Measurements from ENCODE around the gene JDP2. TPM values are rescaled to one million over a fixed set of nuclear protein-coding genes. Genes with fewer than 3 reads are reported as not detected.

The JDP2 gene
- total RNA-seq, 2 experiments from 2014 or later, result 0.93 to 1.5 TPM

DNA sequence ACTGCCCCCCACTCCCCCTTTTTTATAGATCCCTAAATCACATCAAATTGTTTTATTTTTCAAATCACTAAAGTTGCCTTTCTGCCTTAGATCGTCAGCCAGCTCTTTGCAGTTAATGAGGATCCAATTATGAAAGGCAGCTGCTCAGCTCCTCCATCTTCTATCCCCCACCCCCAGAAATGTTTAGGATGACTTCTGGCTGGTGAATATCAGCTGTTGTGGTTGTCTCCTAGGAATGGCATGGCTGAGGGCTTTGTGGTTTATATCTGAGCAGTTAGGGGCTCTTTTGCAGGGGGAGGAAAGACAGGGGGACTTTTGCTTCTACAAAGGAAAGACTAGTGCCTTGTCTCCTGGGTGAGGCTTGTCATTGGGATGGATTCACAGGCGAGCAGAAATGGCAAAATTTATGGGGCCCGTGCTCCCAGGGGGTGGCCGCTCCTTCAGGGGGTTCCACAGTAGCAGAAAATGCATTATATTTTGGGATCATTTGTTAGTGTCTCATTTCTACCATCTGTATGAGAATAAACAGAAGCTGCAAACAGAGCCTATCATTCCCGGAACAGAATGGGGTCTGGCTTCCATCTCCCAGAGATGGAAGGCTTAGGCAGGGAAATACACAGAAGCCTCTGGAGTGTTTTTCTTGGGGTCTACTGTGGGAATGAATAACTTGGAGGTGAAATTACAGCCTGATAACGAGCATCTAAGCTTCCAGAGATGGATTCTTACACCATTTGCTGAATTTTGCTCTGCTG lies 6.5 kb downstream of the JDP2 start:
- CTCF ChIA-PET, result no interaction called here
- POLR2A ChIA-PET, result no interaction called here

GRCh38 chr14:75434890-75435248 lies 7.0 kb downstream of the JDP2 start:
- CTCF ChIA-PET, result no interaction called here

GRCh38 chr14:75435473-75435872 lies 7.7 kb downstream of the JDP2 start:
- POLR2A ChIA-PET, result no interaction called here

More at GRCh38 chr14:75434890-75435248, 7.0 kb downstream of the JDP2 start:
- POLR2A ChIA-PET, result no interaction called here

GRCh38 chr14:75437201-75438143 lies 9.7 kb downstream of the JDP2 start:
- CTCF ChIA-PET, result no interaction called here
- POLR2A ChIA-PET, result no interaction called here

More at GRCh38 chr14:75435473-75435872, 7.7 kb downstream of the JDP2 start:
- CTCF ChIA-PET, result no interaction called here

GRCh38 chr14:75438486-75439080 lies 10.8 kb downstream of the JDP2 start:
- CTCF ChIA-PET, result no interaction called here
- POLR2A ChIA-PET, result no interaction called here

- CTCF ChIA-PET, result no interaction called here
- POLR2A ChIA-PET, result no interaction called here
Measured at GRCh38 chr14:75439989-75440388, 12.2 kb downstream of the JDP2 start.

DNA sequence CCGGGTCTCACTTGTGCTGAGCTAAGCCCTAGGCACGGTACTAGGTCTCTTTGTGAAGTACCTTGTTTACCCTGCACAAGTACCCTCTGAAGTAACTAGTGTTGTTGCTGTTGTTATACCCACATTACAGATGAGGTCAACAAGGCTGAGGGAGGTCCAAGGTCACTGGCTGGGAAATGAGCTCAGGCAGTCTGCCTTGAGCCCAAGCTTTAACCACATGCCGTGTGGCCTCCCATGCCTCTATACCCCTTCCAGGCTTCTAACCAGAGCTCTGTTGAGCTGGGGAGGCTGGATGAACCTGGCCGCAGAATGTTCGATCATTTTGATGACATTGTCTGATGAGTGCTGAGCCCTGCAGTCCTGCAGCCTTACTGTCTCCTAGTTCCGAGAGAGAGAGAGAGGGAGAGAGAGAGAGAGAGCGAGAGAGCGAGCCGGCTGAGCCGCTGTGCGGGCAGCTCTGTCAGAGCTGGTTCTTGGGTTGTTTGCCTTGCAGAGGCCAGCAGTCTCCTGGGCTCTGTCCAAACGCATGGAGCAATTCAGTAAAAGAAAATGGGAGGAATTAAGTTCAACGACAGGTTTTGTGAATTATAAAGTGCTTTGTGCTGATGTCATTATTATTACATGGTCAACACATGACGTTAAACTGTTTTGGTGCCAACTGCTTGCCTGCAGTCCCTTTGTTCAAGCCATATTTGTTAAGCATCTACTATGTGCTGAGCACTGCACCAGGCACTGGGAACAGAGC lies 13.1 kb downstream of the JDP2 start:
- ChIA-PET POLR2A (no interaction called here), CTCF (interaction anchor here (0.6 kb wide), 1 partner anchor 219 kb away, joined by 3 read pairs; no protein-coding TSS in a partner anchor)

DNA sequence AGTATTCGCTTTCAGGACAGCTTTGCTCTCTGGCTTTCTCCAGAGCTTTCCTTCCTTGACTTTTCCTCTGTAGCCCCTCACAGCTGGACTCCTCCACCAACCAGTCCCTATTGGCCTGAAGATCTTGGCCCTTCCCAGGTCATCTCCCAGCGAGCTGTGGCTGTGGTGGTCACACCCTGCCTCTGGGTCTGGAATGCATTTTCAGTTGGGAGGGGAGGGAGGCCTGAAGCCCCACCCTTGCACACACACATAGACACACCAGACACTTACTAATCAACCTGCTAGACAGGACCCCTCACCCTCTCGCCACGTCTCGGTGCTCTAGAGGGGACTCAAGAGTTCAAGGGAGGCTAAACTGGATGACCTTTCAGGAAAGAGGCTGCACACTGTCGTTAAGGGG lies 13.9 kb downstream of the JDP2 start:
- POLR2A ChIA-PET, result no interaction called here
- CTCF ChIA-PET, result no interaction called here

DNA sequence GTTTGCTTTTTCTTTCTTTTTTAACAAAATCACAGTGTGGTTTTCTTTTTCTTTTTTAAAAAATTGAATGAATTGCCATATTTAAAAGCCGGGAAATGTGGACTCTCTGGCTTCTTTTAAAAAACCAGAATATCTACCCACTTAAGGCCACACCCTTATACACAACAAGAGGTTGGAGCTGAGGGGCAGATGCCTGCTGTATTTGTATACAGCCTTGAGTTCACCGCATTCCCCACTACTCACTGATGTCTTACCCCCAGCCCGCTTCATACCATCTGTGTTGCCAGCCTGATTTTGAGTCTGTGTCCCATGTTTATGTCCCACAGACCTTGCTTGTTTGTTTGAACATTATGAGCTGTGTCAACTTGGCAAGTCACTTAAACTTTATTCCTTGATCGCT lies 14.3 kb downstream of the JDP2 start:
- ChIA-PET CTCF (no interaction called here), POLR2A (no interaction called here)

- CTCF ChIA-PET, result no interaction called here
- POLR2A ChIA-PET, result no interaction called here
Measured at GRCh38 chr14:75442642-75443041, 14.8 kb downstream of the JDP2 start.

DNA sequence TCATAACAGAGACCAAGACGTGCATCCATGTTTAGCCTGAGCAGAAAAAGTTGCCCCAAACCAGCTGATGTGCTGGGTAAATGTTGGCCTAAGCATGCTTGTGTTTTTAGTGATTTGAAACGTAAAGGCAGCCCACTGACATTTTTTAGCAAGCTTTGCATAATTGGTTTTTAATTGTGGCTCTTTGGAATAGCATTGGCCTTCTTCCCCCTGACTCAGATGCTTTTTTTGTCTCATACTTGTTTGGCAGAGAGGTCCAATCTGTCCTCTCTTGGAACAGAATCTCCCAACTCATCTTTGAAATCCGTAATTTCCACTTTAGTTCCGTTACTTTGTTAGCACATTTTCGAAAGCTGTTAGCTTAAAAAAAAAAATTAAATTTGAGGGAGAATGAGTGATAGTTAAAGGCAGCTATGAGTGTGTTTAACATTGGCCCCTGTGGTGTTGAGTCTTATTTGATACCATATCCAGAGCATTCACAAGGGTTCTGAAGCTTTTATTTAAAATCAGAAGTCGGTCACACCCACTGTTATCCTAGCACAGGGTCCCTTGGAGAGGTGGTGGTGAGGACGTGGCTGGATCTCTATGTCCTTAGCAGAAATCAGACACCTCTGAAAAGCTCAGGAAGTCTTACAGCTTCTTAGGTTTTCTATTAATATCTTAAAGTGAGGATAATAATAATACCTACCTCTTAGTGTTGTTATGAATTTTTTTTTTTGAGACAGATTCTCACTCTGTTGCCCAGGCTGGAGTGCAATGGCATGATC lies 15.6 kb downstream of the JDP2 start:
- ChIA-PET CTCF (no interaction called here), POLR2A (interaction anchor here (0.5 kb wide), 1 partner anchor 110 kb away, joined by 3 read pairs; no protein-coding TSS in a partner anchor)

GRCh38 chr14:75445236-75445635 lies 17.4 kb downstream of the JDP2 start:
- POLR2A ChIA-PET, result no interaction called here
- CTCF ChIA-PET, result no interaction called here

DNA sequence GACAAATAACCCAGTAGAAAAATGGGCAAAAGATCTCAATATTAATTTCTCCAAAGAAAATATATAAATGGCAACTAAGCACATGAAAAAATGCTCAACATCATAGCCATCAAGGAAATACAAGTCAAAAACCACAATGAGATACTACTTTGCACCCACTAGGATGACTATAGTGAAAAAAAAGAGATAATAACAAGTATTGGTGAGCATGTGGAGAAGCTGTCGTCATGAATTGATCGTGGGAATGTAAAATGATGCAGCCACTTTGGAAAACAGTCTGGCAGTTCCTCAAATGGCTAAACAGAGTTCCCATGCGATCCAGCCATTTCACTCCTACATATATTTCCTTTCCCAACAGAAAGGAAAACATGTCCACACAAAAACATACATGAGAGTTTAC lies 18.1 kb downstream of the JDP2 start:
- POLR2A ChIA-PET, result no interaction called here
- CTCF ChIA-PET, result no interaction called here

GRCh38 chr14:75446447-75446846 lies 18.6 kb downstream of the JDP2 start:
- POLR2A ChIA-PET, result no interaction called here
- CTCF ChIA-PET, result no interaction called here

DNA sequence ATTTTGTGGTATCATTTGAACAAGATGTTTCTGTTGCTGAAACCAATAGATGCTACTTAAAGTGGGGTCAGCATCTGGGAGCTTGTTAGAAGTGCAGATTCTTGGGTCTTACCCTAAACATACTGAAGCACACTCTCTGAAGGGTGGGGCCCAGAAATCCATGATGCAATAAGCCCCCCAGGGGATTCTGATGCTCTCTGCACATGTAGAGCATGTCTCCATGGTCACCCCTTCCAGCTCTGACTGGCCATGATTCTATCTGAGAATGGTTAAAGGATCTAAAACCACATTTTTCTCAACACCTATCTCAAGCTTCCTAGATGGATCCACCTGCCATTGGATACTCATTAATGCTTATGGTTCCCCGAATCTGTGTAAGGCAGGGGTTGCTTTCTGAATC lies 20.4 kb downstream of the JDP2 start:
- CTCF ChIA-PET, result no interaction called here
- POLR2A ChIA-PET, result no interaction called here

DNA sequence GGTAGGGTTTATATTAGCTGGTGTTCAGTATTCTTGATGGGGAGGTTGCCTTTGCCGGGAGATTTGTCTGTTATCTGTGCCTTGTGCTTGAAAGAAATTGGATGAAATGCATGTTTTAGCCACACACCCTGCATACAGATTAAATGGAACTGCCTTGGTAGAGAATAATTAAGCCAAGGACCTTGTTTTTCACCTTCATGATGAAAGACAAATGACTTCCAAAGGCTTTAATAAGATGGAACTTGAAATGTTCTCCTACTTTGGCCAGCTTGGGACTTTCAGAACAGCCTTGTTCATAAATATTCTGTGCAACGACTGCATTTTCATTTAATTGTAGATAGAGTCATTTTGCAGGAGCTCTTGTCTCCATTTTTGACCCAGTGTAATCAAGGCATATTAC lies 21.2 kb downstream of the JDP2 start:
- CTCF ChIA-PET, result no interaction called here
- POLR2A ChIA-PET, result no interaction called here

- ChIA-PET POLR2A (no interaction called here), CTCF (no interaction called here)
Measured at GRCh38 chr14:75449696-75450095, 21.9 kb downstream of the JDP2 start.

GRCh38 chr14:75450381-75451276 lies 22.8 kb downstream of the JDP2 start:
- CTCF ChIA-PET, result no interaction called here
- POLR2A ChIA-PET, result no interaction called here

DNA sequence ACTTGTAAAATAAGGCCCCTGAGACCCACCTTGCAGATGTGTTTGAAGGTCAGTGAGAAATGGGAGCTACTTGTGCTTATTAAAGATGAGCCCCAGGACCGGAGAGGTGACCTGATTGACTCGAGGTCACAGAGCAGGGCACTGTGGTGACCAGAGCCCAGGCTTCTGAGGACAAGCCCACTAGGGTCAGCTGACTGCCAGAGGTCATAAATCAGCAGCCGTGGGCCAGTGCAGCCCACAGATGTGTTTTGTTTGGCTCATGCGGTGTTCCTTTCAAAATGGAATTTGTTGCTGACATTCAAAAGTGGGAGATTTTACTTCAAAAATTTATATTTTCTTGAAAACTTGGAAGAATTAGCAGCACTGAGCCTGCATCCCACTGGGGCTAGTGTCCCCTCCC lies 24.5 kb downstream of the JDP2 start:
- ChIA-PET POLR2A (no interaction called here), CTCF (no interaction called here)

All from activated CD8-positive, alpha-beta memory T cell treated with anti-CD3 and anti-CD28 coated beads for 36 hours (primary cell).